BLaER1 (cell line): Measurements from ENCODE around the gene FAM83F.

Experiments
- H3K27ac ChIP-seq: shearing (Covaris generic); formaldehyde crosslinking; 2 replicates; pipeline ENCODE4 v1.8.1; 2022
- H3K27me3 ChIP-seq: shearing (Covaris generic); formaldehyde crosslinking; 2 replicates; pipeline ENCODE4 v1.8.1; 2022
- H3K36me3 ChIP-seq: shearing (Covaris generic); formaldehyde crosslinking; 2 replicates; pipeline ENCODE4 v1.8.1; 2022
- H3K4me1 ChIP-seq: shearing (Covaris generic); formaldehyde crosslinking; 2 replicates; pipeline ENCODE4 v1.8.1; 2022
- H3K4me2 ChIP-seq: shearing (Covaris generic); formaldehyde crosslinking; 2 replicates; pipeline ENCODE4 v1.8.1; 2022
- H3K4me3 ChIP-seq: shearing (Covaris generic); formaldehyde crosslinking; 2 replicates; pipeline ENCODE4 v1.8.1; 2022
- H3K9ac ChIP-seq: shearing (Covaris generic); formaldehyde crosslinking; 2 replicates; pipeline ENCODE4 v1.8.1; 2022
- H3K9me3 ChIP-seq: shearing (Covaris generic); formaldehyde crosslinking; 2 replicates; pipeline ENCODE4 v1.8.1; 2022
- H4K20me1 ChIP-seq: shearing (Covaris generic); formaldehyde crosslinking; 2 replicates; pipeline ENCODE4 v1.8.1; 2022
- Cebpa-rat ChIP-seq: shearing (Covaris generic); IDR thresholded peaks from 2 replicates; pipeline ENCODE4 v1.8.1; 2022

The FAM83F gene

DNA sequence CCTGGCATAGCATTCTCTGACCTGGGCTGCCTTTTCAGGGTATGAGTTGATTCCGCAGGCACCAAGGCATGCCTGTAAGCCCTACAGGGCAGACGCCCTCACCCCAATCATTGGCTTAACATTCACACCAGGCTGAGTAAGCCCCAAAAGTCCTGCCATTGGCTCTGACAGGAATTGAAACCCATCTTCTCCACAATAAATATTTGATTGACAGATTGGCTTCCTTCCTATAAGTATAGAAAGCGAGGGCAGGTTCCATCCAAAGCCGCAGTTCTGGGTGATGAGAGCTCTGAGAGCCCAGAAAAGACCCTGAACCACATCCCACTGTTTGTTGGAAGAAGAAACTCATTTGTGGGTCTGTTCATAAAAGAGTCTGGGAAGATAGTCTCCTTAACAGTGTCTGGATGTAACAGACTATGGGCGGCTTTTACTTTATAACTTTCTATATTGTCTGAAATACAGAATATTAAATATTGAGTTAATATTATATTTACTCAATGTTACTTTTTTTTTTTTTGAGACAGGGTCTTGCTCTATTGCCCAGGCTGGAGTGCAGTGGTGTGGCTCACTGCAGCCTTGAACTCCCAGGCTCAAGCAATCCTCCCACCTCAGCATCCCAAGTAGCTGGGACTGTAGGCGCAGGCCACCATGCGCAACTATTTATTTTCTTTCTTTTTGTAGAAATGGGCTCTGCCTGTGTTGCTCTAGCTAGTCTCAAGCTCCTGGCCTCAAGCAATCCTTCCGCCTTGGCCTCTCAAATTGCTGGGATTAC lies 46.8 kb downstream of the FAM83F start:
- H3K4me3 ChIP-seq, result peak overlapping the region; percentile 6; the same call in 1 of the 2 replicates
- H3K9me3 ChIP-seq, result no peaks in the 10 kb centered on the region
- peak overlapping the region; percentile 89 for H3K4me2 ChIP-seq
- H3K4me1 ChIP-seq, result peaks cover 71% of the 10 kb centered on the region
- peak overlapping the region; percentile 67 for H3K9ac ChIP-seq
- H3K36me3 ChIP-seq, result no peaks in the 10 kb centered on the region
- H4K20me1 ChIP-seq, result peaks cover 12% of the 10 kb centered on the region
- no peak for TF ChIP-seq Cebpa-rat
- no peaks in the 10 kb centered on the region for H3K27me3 ChIP-seq
- peak overlapping the region; percentile 68 for H3K27ac ChIP-seq

DNA sequence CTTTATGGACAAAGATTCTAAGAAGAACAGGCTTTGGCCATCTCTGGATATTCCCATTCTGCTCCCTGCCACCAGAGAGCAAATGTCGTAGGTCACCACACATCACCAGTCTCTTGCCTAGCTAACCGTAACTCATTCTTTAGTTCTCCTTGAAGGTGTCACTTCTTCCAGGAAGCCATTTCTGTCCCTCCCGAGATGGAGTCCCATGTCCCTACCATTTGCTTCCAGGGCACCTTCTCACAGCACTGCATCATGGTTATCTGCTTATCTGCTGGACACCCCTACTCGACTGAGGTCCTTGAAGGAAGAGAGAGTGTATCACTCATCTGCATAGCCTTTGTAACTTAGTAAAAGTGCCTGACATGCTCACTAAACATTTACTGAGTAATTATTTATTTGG lies 47.6 kb downstream of the FAM83F start:
- peak overlapping the region; percentile 89 for H3K4me2 ChIP-seq
- H3K36me3 ChIP-seq, result no peaks in the 10 kb centered on the region
- H3K27ac ChIP-seq, result peak overlapping the region; percentile 68
- H4K20me1 ChIP-seq, result peaks cover 20% of the 10 kb centered on the region
- H3K9ac ChIP-seq, result peak overlapping the region; percentile 67; the same call in 1 of the 2 replicates
- H3K4me3 ChIP-seq, result no peak overlapping the region
- no peak for TF ChIP-seq Cebpa-rat
- H3K4me1 ChIP-seq, result peaks cover 77% of the 10 kb centered on the region
- H3K9me3 ChIP-seq, result no peaks in the 10 kb centered on the region
- H3K27me3 ChIP-seq, result no peaks in the 10 kb centered on the region

DNA sequence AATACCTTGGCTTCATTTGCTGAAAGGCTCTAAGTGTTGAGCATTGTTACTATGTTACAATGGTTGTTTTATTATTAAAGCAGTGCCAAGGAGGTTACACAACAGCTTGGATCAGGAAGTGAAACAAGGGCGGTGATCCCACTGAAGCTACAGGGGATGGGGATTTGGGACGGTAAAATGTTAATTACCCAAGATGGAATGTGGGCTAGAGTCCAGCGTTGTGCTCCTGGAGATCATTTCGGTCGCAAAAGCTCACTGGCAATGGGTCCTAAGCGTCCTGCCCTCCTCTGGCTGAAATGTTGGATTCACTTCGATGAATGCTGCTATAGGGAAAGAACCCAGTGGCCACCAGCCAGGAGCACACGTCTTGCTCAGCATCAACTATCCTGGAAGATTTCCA lies 48.3 kb downstream of the FAM83F start:
- TF ChIP-seq Cebpa-rat, result no peak
- peaks cover 82% of the 10 kb centered on the region for H3K4me1 ChIP-seq
- H3K4me3 ChIP-seq, result peak overlapping the region; percentile 86; the same call in 1 of the 2 replicates
- no peak overlapping the region for H3K9ac ChIP-seq
- H3K4me2 ChIP-seq, result peak overlapping the region; percentile 89
- H3K27ac ChIP-seq, result 0 out of 2 replicates have a peak overlapping the region, but pooled peaks have one; percentile 91
- H3K27me3 ChIP-seq, result no peaks in the 10 kb centered on the region
- H3K36me3 ChIP-seq, result no peaks in the 10 kb centered on the region
- peaks cover 28% of the 10 kb centered on the region for H4K20me1 ChIP-seq
- H3K9me3 ChIP-seq, result no peaks in the 10 kb centered on the region

DNA sequence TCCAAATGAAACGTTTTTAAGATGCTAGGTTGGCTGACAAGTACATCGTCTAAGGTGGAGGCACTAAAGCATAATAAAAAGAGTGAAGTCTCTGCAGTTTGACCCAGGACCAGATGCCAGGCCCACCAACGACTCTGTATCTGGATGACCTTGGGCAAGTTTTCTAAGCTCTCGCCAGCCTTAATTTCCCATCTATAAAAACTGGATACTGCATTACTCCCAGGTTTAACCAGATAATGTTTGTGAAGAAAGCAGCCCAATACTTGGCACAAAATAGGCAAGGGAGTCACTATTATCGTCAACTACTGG lies 49.0 kb downstream of the FAM83F start:
- Histone ChIP-seq H3K36me3 (no peaks in the 10 kb centered on the region), H3K27me3 (no peaks in the 10 kb centered on the region), H3K27ac (peak overlapping the region; percentile 91), H3K4me2 (peak overlapping the region; percentile 89), H3K4me1 (peaks cover 82% of the 10 kb centered on the region), H4K20me1 (peaks cover 34% of the 10 kb centered on the region), H3K4me3 (peak overlapping the region; percentile 86), H3K9me3 (no peaks in the 10 kb centered on the region), H3K9ac (peak overlapping the region; percentile 84)
- no peak for TF ChIP-seq Cebpa-rat

DNA sequence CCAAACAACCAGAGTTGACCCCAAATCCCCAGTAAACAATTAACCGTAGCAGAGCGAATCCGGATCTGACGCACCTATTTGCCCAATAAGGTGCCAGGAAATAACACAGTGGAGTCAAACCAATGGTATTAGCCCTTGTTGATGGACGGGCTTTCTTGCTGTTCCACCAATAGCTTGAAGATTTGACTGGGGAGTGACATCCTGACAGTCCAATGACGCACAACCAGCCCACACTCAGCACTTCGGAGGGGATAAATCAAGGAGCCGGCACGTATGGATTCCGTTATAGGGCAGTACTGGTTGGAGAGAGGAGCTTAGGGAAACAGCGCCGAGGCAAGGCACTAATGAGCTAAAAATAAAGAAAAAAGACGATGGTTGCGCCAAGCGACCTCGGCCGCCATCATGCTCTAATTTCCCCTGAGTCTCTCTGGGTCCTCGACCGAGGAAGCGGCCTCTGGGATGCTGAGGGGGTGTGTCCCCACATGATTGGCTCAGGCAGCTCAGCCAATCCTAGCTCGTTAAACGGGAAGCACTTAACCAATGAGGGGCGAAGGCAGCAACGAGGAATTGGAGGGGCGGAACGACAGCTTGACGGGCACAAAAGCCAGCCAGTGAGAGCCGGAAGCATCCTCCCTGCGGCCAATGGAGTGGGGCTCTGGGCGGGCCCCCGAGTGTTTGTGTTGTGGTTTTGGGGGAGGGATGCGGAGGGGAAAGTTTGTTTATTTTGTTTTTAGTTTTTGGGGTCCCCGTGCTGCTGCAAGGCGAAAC lies 49.5 kb downstream of the FAM83F start:
- Histone ChIP-seq H3K4me1 (peaks cover 82% of the 10 kb centered on the region), H3K9me3 (no peaks in the 10 kb centered on the region), H3K27ac (peak overlapping the region; percentile 91), H4K20me1 (peaks cover 40% of the 10 kb centered on the region), H3K4me3 (peak overlapping the region; percentile 86), H3K36me3 (no peaks in the 10 kb centered on the region), H3K27me3 (no peaks in the 10 kb centered on the region), H3K9ac (peak overlapping the region; percentile 84), H3K4me2 (peak overlapping the region; percentile 89)
- no peak for TF ChIP-seq Cebpa-rat

DNA sequence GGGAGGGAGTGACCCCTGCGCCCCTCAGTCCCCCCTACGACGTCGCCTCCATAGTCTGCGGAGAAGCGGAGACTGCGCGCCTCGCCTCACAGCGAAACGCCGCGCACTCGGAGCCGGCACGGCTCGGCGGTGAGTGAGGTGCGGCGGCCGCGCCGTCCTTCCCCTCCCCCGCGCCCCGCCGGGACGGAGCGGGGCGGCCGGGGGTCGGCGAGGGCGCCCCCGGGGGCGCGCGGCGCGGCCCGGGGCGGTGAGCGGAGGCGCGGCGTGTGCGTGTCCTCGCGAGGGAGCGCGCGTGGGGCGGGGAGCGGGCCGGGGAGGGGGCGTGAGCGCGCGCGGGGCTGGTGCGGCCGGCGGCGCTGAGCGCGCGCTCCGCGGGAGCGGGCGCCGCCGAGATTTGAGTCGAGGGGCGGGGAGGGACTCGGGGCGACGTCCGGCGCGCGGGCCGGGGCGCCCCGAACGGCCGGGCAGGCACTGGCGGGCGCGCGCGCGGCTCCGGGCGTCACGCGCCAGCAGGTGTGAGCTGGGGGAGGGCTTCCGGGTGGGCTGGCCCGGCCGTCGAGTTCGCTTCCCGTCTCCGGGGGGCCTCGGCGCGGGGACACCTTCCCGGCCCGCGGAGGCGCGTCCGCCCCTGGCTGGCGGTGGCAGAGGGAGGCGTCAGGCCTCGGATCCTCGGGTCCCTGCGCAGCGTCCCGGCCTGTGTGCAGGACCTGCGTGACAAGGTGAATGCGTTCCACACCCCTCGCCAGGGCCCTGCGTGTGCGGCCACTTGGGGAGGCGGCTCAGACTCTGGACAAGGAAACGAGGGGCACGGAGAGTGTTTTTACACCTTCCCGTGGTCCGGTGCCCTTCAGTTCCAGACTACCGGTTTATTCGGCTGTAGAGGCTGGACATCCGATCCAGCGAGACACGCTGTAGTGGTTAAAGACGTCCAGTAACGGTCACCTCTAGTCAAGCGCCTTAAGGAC lies 50.4 kb downstream of the FAM83F start:
- Histone ChIP-seq H3K36me3 (no peaks in the 10 kb centered on the region), H3K9me3 (no peaks in the 10 kb centered on the region), H3K4me3 (peak overlapping the region; percentile 86), H3K4me1 (peaks cover 82% of the 10 kb centered on the region), H3K9ac (peak overlapping the region; percentile 84), H3K27ac (peak overlapping the region; percentile 91), H3K4me2 (peak overlapping the region; percentile 98), H4K20me1 (peaks cover 48% of the 10 kb centered on the region), H3K27me3 (no peaks in the 10 kb centered on the region)
- no peak for TF ChIP-seq Cebpa-rat

DNA sequence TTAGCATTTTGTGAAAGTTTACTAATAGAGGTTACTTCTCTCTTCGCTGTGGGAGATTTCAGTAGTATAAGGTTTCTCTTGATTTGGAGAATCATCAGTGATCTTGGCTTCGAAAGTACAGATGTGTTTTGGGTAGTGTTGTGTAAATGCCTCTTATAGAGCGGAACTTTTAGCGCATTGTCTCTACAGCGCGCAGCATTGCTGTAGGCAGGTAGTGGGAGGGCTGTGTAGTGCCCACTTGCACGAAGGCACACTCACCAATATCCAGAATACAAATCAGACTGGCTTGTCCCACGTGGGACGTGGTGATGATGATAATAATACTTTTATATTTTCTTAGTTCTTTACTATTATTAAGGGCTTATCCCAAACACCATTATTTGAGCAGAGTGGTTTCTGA lies 51.4 kb downstream of the FAM83F start:
- peak overlapping the region; percentile 98 for H3K4me2 ChIP-seq
- peak overlapping the region; percentile 86 for H3K4me3 ChIP-seq
- no peaks in the 10 kb centered on the region for H3K36me3 ChIP-seq
- peak overlapping the region; percentile 84; the same call in 1 of the 2 replicates for H3K9ac ChIP-seq
- peaks cover 82% of the 10 kb centered on the region for H3K4me1 ChIP-seq
- H3K27ac ChIP-seq, result no peak overlapping the region
- H3K27me3 ChIP-seq, result no peaks in the 10 kb centered on the region
- H3K9me3 ChIP-seq, result no peaks in the 10 kb centered on the region
- no peak for TF ChIP-seq Cebpa-rat
- peaks cover 58% of the 10 kb centered on the region for H4K20me1 ChIP-seq

DNA sequence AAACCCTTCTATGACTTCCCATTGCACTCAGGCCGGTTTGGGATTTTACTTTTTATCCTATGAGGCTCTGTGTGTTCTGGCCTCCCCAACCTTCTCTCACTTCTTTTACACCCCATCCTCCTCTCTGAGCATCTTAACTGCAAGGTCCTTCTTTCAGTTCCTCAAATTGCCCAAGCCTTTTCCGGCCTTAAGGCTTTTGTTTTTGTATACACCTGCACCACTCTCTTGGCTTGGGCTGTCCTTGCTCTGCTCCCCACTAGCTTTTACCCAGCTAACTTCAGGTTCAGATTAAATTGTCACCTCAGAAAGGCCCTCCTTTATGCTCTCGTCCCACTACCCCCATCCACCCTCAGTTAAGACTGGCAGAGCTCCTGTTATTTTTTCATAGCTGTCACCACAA lies 55.5 kb downstream of the FAM83F start:
- peaks cover 7% of the 10 kb centered on the region; the same call in 1 of the 2 replicates for H3K36me3 ChIP-seq
- no peak for TF ChIP-seq Cebpa-rat
- H3K4me1 ChIP-seq, result peaks cover 74% of the 10 kb centered on the region
- H3K27ac ChIP-seq, result peak overlapping the region; percentile 34; the same call in 1 of the 2 replicates
- peak overlapping the region; percentile 71 for H3K4me2 ChIP-seq
- H4K20me1 ChIP-seq, result peaks cover 100% of the 10 kb centered on the region
- H3K9ac ChIP-seq, result no peak overlapping the region; the same call in 1 of the 2 replicates
- H3K27me3 ChIP-seq, result no peaks in the 10 kb centered on the region
- H3K4me3 ChIP-seq, result no peak overlapping the region
- no peaks in the 10 kb centered on the region for H3K9me3 ChIP-seq

DNA sequence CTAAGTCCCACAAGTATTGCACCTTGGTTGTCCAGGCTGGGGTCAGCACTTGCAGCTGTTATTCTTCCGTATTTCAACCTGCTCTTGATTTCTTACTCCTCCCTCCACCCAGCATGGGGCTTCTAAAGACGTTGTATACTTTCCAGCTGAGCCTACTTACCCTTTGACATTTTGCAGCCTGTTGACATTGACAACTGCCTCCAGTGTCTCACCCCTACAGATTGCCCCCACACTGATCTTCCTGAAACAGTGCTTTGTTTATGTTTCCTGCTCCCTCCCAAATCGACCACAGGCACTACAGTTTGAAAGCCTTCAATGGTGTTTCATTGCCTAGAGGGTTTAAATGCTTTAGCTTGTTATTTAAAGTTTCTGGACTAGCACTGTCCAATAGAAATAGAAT lies 56.6 kb downstream of the FAM83F start:
- no peak for TF ChIP-seq Cebpa-rat
- Histone ChIP-seq H3K36me3 (peaks cover 9% of the 10 kb centered on the region; the same call in 1 of the 2 replicates), H3K9me3 (no peaks in the 10 kb centered on the region), H3K27me3 (no peaks in the 10 kb centered on the region), H3K9ac (peak overlapping the region; percentile 6; the same call in 1 of the 2 replicates), H3K4me3 (no peak overlapping the region), H3K27ac (peak overlapping the region; percentile 34), H4K20me1 (peaks cover 100% of the 10 kb centered on the region), H3K4me1 (peaks cover 67% of the 10 kb centered on the region), H3K4me2 (peak overlapping the region; percentile 71)
